Loucy (cell line): ENCODE data around the gene ZDHHC14.

ENCODE experiments used
- H2AFZ ChIP-seq: fragments of 200-600 bp; sonication (generic); 2 replicates; pipeline ENCODE4 v1.6.0; 2016; ENCODE audit warnings: antibody characterized with exemption, mild to moderate bottlenecking, low read length, moderate library complexity
- H3F3A ChIP-seq: fragments of 200-600 bp; 2 replicates; pipeline ENCODE4 v1.6.0; 2016; ENCODE audit warnings: antibody characterized with exemption, low read depth, mild to moderate bottlenecking
- H3K27me3 ChIP-seq: fragments of 200-600 bp; sonication (generic); 2 replicates; pipeline ENCODE4 v1.6.1; 2014; ENCODE audit warnings: low read length, mild to moderate bottlenecking; ENCODE audit not compliant: insufficient read depth, poor library complexity, severe bottlenecking
- H3K36me3 ChIP-seq: fragments of 200-600 bp; sonication (generic); 2 replicates; pipeline ENCODE4 v1.6.1; 2016; ENCODE audit warnings: low read length; ENCODE audit not compliant: insufficient read depth
- H3K4me1 ChIP-seq: fragments of 200-600 bp; sonication (generic); 2 replicates; pipeline ENCODE4 v1.5.1; 2014; ENCODE audit warnings: low read length, mild to moderate bottlenecking; ENCODE audit not compliant: insufficient read depth, poor library complexity, severe bottlenecking
- H3K4me2 ChIP-seq: fragments of 200-600 bp; sonication (generic); 2 replicates; pipeline ENCODE4 v1.6.0; 2014; ENCODE audit warnings: antibody characterized with exemption, low read length, low read depth, mild to moderate bottlenecking; ENCODE audit not compliant: poor library complexity, severe bottlenecking
- H3K4me3 ChIP-seq: fragments of 200-600 bp; sonication (generic); 2 replicates; pipeline ENCODE4 v1.5.1; 2014; ENCODE audit warnings: low read length, mild to moderate bottlenecking, mixed read lengths; ENCODE audit not compliant: poor library complexity, severe bottlenecking
- H3K79me2 ChIP-seq: fragments of 200-600 bp; sonication (generic); 2 replicates; pipeline ENCODE4 v1.6.1; 2014; ENCODE audit warnings: low read length; ENCODE audit not compliant: insufficient read depth
- H3K9ac ChIP-seq: fragments of 200-600 bp; sonication (generic); 2 replicates; pipeline ENCODE4 v1.6.0; 2014; ENCODE audit warnings: mild to moderate bottlenecking, low read depth, low read length, moderate library complexity; ENCODE audit not compliant: poor library complexity, severe bottlenecking
- H3K9me2 ChIP-seq: fragments of 200-600 bp; sonication (generic); replicated peaks from 2 replicates; pipeline ENCODE4 v1.6.1; 2016; ENCODE audit warnings: low read depth, low read length, mixed read lengths
- H3K9me3 ChIP-seq: fragments of 200-600 bp; sonication (generic); 2 replicates; pipeline ENCODE4 v1.6.1; 2014; ENCODE audit warnings: mild to moderate bottlenecking, antibody characterized with exemption, low read length, low read depth; ENCODE audit not compliant: insufficient read depth
- H4K20me1 ChIP-seq: fragments of 200-600 bp; sonication (generic); 2 replicates; pipeline ENCODE4 v1.6.0; 2014; ENCODE audit warnings: antibody characterized with exemption, low read length, mild to moderate bottlenecking; ENCODE audit not compliant: insufficient read depth, poor library complexity, severe bottlenecking
- CTCF ChIP-seq: fragments of 200-600 bp; sonication (generic); conservative IDR thresholded peaks from 2 replicates; pipeline ENCODE4 v1.5.1; 2014; ENCODE audit warnings: mild to moderate bottlenecking, antibody characterized with exemption, low read length
- EZH2phosphoT487 ChIP-seq: fragments of 200-600 bp; IDR thresholded peaks from 2 replicates; pipeline ENCODE4 v1.6.1; 2018; ENCODE audit warnings: antibody characterized with exemption, mild to moderate bottlenecking, moderate library complexity, borderline replicate concordance

The ZDHHC14 gene

DNA sequence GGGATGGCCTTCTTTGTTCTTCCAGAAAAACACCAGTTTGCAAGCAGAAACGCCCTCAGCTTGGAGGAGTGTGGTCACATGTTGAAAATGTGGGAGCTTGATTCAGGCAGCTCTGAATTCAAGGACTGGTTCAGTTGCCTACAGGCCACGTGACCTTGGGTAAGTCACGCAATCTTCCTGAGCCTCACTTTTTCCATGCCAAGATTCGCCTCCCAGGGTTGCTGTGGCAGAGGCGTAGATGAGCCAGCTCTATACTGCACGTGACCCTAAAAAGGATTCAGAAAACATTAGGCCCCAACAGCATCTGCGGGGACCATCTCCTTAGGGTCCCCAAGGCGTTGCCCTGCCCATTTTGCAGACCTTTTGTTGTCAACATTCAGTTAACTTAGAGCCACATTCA is 330.1 kb downstream of the ZDHHC14 start:
- no peak overlapping the region for H3K4me3 ChIP-seq
- H3K79me2 ChIP-seq: no peaks in the 10 kb centered on the region
- TF ChIP-seq CTCF (no peak), EZH2phosphoT487 (no peak)
- H4K20me1 ChIP-seq: no peaks in the 10 kb centered on the region
- no peak overlapping the region for H2AFZ ChIP-seq
- H3K9ac ChIP-seq: no peak overlapping the region
- no peaks in the 10 kb centered on the region for H3K9me3 ChIP-seq
- H3K36me3 ChIP-seq: no peaks in the 10 kb centered on the region
- H3K4me2 ChIP-seq: no peak overlapping the region
- H3K27me3 ChIP-seq: no peaks in the 10 kb centered on the region
- H3K9me2 ChIP-seq: no peaks in the 10 kb centered on the region
- no peaks in the 10 kb centered on the region for H3F3A ChIP-seq
- no peaks in the 10 kb centered on the region for H3K4me1 ChIP-seq

GRCh38 chr6:157712585-157713295 is 331.8 kb downstream of the ZDHHC14 start:
- no peak overlapping the region for H3K4me2 ChIP-seq
- H3K27me3 ChIP-seq: no peaks in the 10 kb centered on the region
- H4K20me1 ChIP-seq: no peaks in the 10 kb centered on the region
- H2AFZ ChIP-seq: no peak overlapping the region
- H3K4me3 ChIP-seq: no peak overlapping the region
- H3K9ac ChIP-seq: no peak overlapping the region
- no peaks in the 10 kb centered on the region for H3K4me1 ChIP-seq
- H3F3A ChIP-seq: no peaks in the 10 kb centered on the region
- H3K9me3 ChIP-seq: no peaks in the 10 kb centered on the region
- no peaks in the 10 kb centered on the region for H3K36me3 ChIP-seq
- H3K9me2 ChIP-seq: no peaks in the 10 kb centered on the region
- no peak for TF ChIP-seq CTCF
- TF ChIP-seq EZH2phosphoT487: no peak
- H3K79me2 ChIP-seq: no peaks in the 10 kb centered on the region

DNA sequence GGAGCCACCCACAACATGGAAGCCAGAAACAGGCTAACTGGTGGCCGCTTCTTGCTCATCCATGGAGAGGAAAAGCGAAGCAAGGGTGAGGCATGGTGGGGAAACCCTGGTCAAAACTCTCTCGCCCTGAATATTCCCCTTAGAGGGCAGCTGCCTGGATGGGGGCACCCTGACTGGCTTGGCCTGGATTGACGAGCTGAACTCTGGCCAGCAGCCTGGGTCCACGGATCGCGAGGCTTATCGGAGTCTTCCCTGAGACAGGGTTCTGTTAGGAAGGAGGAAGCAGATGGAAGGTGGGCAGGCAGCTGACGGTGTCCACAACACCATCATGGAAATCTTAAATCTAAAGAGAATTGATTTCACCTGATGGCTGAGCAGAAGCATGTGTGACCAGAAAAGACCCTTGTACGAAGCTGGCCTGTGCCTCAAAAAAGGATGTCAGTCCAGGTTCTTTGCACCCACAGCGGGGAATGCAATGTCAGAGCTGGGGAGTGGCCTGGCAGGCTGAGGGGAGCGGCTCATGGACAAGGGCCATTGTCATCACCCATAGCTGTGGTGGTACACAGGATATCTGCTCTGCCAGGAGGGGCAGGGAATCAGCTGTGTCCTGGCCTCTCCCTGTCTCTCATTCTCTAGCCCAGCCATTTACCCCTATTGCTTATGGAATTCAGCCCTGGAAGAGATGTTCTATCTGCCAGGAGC is 332.6 kb downstream of the ZDHHC14 start:
- no peak overlapping the region for H3K4me2 ChIP-seq
- no peak overlapping the region for H2AFZ ChIP-seq
- H3K79me2 ChIP-seq: no peaks in the 10 kb centered on the region
- no peaks in the 10 kb centered on the region for H3F3A ChIP-seq
- no peak overlapping the region for H3K9ac ChIP-seq
- no peaks in the 10 kb centered on the region for H3K9me2 ChIP-seq
- no peak overlapping the region for H3K4me3 ChIP-seq
- H3K9me3 ChIP-seq: no peaks in the 10 kb centered on the region
- no peaks in the 10 kb centered on the region for H3K36me3 ChIP-seq
- no peaks in the 10 kb centered on the region for H3K27me3 ChIP-seq
- TF ChIP-seq CTCF: no peak
- TF ChIP-seq EZH2phosphoT487: no peak
- H4K20me1 ChIP-seq: no peaks in the 10 kb centered on the region
- H3K4me1 ChIP-seq: no peaks in the 10 kb centered on the region
